Dedifferentiated amniotic fluid mesenchymal stem cell (primary cell): ENCODE data around the gene IMMP2L.
A peak's percentile ranks its signal among the peaks of the same experiment; 100 is the strongest.
"Not testable (repeated sequence)": the region's sequence is repeated elsewhere in the genome, so short reads cannot be mapped to it uniquely, and the experiment has no call there.

ENCODE experiments used
- DNase-seq: peaks from one replicate; pipeline ENCODE4 v3.0.0-alpha.2; 2016; ENCODE audit errors: extremely low spot score

Gene IMMP2L

GRCh38 chr7:111339006-111339405 is 223.3 kb downstream of the IMMP2L start:
- DNase-seq = no peak

DNA sequence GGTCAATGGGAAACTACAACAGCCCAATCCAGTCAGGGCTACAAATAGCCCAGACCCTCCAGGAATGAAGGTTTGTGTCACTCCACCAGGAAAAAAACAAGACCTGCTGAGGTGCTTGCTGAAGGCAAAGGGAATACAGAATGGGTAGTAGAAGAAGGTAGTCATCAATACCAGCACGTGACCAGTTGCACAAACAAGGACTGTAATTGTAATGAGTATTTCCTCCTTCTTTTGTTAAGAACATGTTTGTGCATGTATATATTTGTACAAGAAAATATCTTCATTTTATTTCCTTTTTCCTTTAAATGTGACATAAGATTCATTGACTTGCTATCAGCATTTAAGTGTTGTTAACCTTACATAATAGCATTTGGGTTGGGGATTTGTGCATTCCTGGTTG is 229.3 kb downstream of the IMMP2L start:
- DNase-seq = no peak

- DNase-seq = no peak
These were observed 232.1 kb downstream of the IMMP2L start for GRCh38 chr7:111330235-111330523.

- no peak for DNase-seq
These were observed 232.7 kb downstream of the IMMP2L start for GRCh38 chr7:111329367-111330234.

GRCh38 chr7:111328487-111328886 is 233.8 kb downstream of the IMMP2L start:
- no peak for DNase-seq

- DNase-seq = no peak
These were observed 237.5 kb downstream of the IMMP2L start for GRCh38 chr7:111324776-111325175.

DNA sequence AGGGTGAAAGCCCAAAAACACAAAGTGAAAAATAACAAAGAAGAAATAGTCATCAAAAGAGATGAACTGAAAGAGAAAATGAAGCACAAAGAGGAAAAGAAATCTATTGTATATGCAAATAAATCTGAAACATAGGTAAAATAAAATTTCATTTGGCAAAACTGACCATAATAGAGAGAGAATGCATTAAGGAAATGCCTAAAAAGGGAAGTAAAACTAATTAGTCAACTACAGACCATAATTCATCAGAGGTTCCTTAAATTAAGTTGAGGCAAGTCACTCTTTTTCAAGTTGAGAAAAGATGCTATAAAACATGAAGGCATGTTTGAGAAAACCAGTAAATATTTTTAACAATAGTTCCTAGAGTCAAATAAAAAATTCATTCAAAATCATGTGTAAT is 238.1 kb downstream of the IMMP2L start:
- no peak for DNase-seq

DNA sequence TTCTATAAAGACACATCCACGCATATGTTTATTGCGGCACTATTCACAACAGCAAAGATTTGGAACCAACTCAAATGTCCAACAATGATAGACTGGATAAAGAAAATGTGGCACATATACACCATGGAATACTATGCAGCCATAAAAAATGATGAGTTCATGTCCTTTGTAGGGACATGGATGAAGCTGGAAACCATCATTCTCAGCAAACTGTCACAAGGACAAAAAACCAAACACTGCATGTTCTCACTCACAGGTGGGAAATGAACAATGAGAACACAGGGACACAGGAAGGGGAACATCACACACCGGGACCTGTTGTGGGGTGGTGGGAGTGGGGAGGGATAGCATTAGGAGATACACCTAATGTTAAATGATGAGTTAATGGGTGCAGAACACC is 238.6 kb downstream of the IMMP2L start:
- DNase-seq = not testable (repeated sequence)

- DNase-seq = no peak
These were observed 242.2 kb downstream of the IMMP2L start for GRCh38 chr7:111320133-111320532.

- DNase-seq = no peak
These were observed 249.3 kb downstream of the IMMP2L start for GRCh38 chr7:111312966-111313365.

GRCh38 chr7:111308691-111309090 is 253.6 kb downstream of the IMMP2L start:
- no peak for DNase-seq

DNA sequence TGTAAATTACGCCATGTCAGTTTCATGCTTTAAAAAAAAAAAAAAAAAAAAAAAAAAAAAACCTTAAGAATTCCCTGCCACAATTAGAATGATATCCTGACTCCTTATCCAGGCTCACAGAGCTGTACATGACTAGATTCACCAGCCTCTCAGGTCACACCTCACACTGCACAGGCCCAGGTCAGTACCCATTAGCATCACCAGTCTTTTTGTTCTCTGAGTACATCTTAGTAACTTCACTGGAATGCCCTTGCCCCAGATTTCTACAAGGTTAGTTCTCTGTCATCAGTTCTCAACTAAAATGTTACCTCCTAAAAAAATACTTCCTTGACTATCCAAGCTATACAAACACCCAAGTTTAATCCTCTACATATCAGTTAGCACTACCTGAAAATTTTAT is 260.4 kb downstream of the IMMP2L start:
- no peak for DNase-seq

DNA sequence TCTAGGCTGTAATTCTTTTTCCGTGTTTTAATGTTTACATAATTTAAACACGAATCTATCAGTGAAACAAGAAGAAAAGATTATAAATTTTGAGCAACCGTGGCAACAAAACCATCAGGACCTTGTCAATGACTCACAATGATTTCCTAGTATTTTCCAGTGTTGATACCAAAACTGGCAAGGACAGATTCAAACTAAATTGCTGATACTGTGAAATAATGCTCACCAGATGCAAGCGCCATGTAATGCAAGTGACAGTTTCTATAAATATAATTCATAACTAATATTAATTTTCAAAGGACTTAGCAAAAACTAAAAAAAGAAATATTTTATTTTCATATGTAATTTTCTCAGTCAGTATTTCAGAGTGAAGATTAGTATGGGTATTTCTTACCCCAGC is 267.8 kb downstream of the IMMP2L start:
- DNase-seq = no peak

GRCh38 chr7:111292026-111292470 is 270.2 kb downstream of the IMMP2L start:
- DNase-seq = peak; percentile 58

- DNase-seq = no peak
These were observed 271.3 kb downstream of the IMMP2L start for GRCh38 chr7:111290982-111291381.

DNA sequence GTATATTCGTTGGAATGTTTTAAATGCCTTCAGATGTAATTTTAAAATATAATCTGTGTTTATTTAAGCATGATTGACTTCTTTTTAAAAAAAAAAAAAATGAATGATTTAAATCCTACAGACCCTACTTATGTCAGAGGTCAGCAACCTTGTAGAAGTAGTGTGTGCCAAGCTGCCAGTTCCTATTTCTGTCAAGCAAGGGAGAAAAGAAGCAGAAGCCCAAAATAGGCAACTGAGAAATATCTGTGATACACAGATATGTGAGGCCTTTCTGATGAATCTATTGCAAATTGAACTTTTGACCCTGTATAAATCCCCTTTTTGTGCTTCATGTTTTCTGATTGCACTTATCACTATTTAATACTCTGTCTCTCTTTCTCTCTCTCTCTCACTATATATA is 271.9 kb downstream of the IMMP2L start:
- DNase-seq = no peak

- not testable (repeated sequence) for DNase-seq
These were observed 273.9 kb downstream of the IMMP2L start for GRCh38 chr7:111288441-111288840.

- no peak for DNase-seq
These were observed 279.7 kb downstream of the IMMP2L start for GRCh38 chr7:111282626-111283025.

DNA sequence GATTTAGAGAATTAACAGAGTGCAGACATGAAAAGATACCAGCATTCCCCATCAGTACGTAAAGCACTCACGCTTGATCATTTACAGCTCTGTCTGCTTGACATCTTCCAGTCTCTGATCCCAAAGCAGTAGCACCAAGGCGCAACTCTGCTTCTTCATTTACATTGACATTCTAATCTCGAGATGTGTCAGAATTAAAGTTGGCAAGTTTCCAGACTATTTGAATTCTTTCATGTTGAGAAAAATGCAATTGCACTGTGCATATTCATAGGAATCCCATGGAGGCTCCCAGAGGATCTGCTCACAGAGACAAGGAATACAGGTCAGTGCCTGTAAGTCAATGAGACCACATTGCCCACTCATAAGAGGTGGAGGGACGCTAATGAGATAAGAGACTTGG is 287.4 kb downstream of the IMMP2L start:
- no peak for DNase-seq

- DNase-seq = no peak
These were observed 290.2 kb downstream of the IMMP2L start for GRCh38 chr7:111272092-111272491.

DNA sequence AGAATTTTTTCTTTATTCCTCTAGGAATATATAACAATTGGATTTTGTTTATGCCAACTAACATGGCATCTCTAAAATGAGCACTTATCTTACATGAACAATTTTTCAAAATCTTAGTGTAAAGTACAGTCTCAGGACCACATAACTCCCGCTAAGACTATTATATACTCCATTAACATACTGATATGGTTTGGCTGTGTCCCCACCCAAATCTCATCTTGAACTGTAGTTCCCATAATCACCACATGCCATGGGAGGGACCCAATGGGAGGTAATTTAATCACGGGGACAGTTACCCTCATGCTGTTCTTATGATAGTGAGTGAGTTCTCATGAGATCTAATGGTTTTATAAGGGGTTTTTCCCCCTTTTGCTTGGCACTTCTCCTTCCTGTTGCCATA is 291.5 kb downstream of the IMMP2L start:
- DNase-seq = not testable (repeated sequence)

GRCh38 chr7:111268941-111269340 is 293.4 kb downstream of the IMMP2L start:
- DNase-seq = no peak

- peak; percentile 73 for DNase-seq
These were observed 295.7 kb downstream of the IMMP2L start for GRCh38 chr7:111266613-111267012.

GRCh38 chr7:111265394-111265793 is 296.9 kb downstream of the IMMP2L start:
- DNase-seq = no peak
